Stimulated activated CD4-positive, alpha-beta T cell treated with anti-CD3 and anti-CD28 coated beads, Interleukin-4, amount 100 ng/mL, for 24 hours (primary cell): ENCODE results near the gene FCRL2.

Experiments used
- DNase-seq: peaks from one replicate; pipeline ENCODE4 v3.0.0-alpha.2; 2020

Gene FCRL2

DNA sequence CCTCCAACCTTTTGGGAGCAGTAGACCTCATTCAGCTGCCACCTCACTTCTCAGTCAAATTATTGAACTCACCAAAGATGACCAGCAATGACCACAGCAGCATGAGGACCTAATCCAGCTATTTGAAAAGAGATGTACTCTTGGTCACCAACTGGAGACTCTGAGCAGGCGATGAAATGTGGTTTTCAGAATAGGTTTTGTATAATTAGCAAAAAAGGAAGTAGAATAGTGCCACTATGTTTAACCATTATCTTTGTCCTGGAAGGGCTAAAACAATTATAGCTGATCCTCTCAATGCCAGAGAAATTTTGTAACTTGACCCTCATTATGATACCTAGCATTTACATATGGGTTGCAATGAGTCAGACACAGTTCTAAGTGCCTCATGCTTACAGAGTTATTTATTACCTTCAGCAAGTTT lies at the start of gene FCRL2:
TSS of gene FCRL2 (minus strand) at position 162 of the 421 bp plus-strand sequence. CDS start at position 103, 59 bp downstream.
- no peak for DNase-seq

- no peak for DNase-seq
Observed at GRCh38 chr1:157820299-157820698, 43.4 kb upstream of the FCRL2 start.

GRCh38 chr1:157819896-157820295 lies 43.0 kb upstream of the FCRL2 start, which contains the start of gene FCRL1:
TSS of gene FCRL1 (minus strand) at chr1:157820120. CDS start at chr1:157820037, 83 bp downstream.
- no peak for DNase-seq

GRCh38 chr1:157819215-157819614 lies 42.3 kb upstream of the FCRL2 start:
- no peak for DNase-seq

- no peak for DNase-seq
Observed at GRCh38 chr1:157813269-157813668, 36.3 kb upstream of the FCRL2 start.

GRCh38 chr1:157806431-157807149 lies 29.7 kb upstream of the FCRL2 start:
- no peak for DNase-seq

GRCh38 chr1:157803851-157804250 lies 26.9 kb upstream of the FCRL2 start:
- DNase-seq: no peak

GRCh38 chr1:157799996-157800395 lies 23.1 kb upstream of the FCRL2 start:
- DNase-seq: no peak

- no peak for DNase-seq
Observed at GRCh38 chr1:157798211-157798610, 21.3 kb upstream of the FCRL2 start.

DNA sequence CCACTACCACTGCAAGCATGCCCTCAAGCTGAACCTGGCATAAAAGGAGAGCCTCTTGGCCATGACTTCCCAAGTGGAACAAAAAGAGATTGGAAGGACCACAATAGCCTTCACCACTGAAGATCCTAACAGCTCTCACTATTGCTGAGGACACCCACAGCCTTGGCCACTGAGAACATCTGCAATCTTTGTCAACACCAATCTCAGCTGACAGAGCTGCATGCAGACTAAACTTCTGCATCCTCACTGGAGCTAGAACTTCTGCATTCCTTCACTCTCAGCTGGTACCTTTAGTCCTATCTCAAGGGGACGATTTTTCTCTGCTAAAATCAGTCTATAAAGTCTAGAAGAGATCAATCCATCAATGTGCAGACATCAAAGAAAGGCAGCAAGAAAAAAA lies 8.3 kb upstream of the FCRL2 start:
- DNase-seq: no peak

DNA sequence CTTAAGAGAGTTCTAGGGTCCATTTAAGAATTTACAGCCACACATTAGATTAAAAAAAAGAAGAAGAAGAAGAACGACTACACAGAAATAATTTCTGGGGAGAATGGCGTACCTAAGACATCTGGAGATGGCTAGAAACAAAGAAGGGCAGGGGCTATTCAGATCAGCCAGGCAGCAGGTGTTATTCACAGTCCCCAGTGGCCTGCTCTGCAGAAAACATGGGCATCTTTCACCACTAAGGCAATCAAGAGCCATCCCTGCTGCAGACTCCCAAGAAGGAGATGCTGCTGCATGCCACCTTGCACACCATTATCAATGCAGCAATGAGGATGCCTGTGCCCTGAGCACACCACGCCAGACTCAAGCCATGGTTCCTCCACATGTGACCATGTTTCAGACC lies 7.9 kb upstream of the FCRL2 start:
- DNase-seq: no peak

DNA sequence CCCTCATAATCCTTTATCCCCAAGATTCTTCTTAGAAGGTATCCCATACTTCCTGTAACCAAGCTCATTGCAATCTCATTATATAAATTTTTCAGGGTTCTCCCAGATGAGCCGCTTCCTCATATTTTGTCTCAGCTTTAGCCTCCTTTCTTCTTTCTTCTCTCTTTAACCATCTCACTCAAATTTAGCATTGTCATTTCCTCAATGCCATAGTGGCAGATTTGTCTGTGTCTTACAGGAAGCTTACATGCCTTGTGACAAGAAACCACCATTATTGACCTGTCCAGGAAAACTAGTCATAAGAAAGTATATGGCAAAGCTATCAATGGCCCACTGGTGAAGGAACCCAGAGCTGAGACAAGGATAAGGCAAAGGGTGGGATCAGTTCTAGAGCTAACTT lies 6.0 kb upstream of the FCRL2 start:
- DNase-seq: no peak

GRCh38 chr1:157781048-157781447 lies 4.1 kb upstream of the FCRL2 start:
- no peak for DNase-seq

DNA sequence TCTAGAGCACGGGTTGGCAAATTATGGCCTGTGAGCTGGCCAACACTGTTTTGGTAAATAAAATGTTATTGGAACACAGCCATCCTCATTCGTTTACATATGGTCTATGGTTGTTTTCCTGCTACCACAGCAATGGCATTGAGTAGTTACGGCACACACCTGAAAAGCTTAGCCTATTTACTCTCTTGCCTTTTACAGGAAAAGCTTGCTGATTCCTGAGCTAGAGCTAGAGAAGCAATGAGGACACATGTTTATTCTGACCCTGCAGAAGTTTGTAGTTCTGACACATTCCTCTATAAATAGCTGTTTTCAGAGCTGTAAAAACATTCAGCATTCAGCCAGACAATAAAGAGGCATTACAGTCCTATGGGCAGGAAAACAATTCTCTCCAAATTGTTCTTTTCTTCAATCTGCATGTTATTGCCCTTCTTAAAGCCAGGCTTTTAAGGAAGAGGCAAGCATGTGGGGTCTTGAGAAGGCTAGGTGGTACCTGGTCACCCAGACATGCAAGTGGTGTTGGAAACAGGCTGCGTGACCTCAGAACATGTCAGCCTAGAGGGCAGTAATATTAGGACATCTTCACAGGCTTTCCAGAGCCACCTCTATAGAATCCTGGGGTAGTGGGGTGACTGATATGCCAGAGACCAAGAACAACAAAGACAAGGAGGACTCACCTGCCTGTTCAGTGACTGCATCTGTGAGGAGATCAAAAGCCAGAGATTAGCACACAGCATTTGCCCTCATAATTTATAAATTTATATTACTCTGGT lies 1.6 kb downstream of the FCRL2 start:
- no peak for DNase-seq

DNA sequence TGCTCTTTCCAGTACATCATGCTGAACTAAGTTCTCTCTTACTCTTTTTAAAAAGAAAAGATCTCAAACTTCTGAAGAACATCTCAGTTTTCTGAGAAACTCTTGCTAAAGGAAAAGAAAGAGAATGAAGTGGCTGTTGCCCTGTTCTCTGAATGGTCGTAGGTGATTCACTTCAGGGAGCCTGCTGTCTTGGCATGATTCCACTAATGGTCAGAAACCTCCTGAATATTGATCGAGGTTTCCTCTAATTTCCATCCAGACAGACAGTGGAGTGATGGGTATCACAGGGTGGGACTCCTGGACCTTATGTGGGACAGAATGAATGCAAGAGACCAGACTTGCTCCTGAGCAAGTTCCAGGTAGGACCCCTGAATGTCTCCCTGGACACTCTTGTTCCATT lies 2.5 kb downstream of the FCRL2 start:
- no peak for DNase-seq

- no peak for DNase-seq
Observed at GRCh38 chr1:157773493-157774350, 3.2 kb downstream of the FCRL2 start.

DNA sequence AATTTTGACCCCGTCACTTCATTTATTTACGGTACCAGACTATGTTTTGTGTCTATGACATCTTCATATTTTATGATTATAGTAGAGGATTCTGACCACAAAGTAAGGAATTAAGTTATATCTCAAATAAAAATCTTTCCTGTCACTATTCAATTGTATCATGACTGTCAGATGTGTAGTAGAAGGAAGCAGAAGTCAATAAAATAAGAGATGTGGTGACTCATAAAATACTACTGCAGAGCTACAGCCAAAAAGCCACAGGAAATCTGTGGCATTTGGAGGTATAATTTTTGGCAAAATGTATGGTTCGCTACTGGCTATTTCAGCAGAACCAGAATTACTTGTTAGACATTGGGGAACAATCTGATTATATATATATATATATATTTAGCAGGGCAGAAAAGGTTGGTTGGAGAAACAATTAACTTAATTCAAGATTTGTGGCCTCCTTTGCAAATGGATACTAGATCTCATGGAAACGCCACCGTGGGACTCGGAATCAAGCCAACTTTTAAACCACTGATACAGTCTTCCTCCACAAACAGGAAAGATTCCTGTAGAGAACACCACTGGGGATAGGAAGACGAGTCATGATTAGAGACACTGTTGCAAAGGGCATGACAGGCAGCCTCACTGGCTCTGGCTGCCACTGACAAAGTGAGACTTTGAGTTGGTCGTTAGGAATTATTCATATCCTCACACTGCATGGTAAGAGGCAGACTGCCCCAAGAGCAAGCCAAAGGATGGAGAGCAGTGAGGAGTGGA lies 5.1 kb downstream of the FCRL2 start:
- no peak for DNase-seq

DNA sequence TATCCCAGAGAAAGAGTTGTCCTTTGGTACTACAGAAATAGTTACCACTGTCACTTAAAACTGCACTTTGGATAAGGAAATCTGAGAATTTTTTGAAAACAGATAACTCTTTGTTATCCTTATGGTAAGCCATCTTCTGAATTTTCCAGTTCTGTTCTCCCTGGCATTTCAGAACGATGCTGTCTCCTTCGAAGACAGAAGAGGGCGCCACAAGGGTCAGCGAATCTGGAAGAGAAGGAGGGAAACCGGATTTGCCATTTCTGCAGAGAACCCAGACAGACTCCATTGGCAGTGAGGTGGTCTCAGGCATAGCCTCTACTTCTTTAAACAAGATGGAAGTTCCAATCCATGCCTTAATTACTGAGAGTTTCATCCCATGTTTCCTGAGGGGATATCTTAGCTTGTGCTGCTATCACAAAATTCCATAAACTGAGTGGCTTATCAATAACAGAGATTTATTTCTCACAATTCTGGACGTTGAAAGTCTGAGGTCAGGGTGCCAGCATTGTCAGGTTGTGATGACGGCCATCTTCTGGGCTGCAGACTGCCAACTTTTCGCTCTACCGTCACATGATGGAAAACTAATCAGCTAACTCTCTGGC lies 6.4 kb downstream of the FCRL2 start:
- DNase-seq: no peak

- no peak for DNase-seq
Observed at GRCh38 chr1:157766792-157767191, 10.1 kb downstream of the FCRL2 start.

DNA sequence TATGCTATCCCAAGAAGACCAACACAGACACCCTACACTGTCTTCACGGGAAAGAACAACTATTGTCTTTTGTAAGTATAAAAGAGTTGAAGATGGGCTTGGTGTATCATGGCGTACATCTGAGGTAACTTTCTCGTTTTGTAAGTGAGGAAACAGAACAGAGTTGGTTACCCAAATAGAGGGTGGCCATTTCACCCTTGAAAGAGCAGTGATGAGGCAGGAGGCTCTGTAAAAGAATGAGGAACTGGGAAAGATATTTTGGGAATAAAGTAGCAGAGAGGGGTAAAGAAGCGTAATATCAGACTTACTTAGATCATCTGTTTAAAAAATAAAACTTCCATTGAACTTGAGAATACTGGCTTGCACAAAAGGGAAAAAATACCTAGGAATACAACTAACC lies 18.9 kb downstream of the FCRL2 start:
- DNase-seq: no peak

DNA sequence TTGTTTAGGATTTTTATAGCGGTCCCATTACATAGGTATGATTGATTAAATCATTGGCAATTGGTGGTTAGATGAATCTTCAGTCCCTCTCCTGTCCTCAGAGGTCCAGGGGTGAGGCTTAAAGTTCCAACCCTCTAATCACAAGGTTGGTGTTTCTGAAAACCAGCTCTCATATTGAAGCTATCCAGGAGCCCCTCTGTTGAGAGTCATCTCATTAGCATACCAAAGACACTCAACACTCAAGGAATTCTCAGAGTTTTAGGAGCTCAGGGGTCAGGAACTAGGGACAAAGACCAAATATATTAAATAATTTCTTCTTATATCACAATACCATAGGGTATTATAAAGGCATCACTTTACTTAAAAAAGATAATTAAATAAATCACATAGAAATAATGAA lies 23.3 kb downstream of the FCRL2 start:
- DNase-seq: no peak

GRCh38 chr1:157751283-157751682 lies 25.6 kb downstream of the FCRL2 start:
- no peak for DNase-seq
